Gastroesophageal sphincter (tissue), 4 donors: Measurements from ENCODE around the gene SCN8A. TPM values are rescaled to one million over a fixed set of nuclear protein-coding genes. Genes with fewer than 3 reads are reported as not detected.
"Not testable (repeated sequence)": the region's sequence is repeated elsewhere in the genome, so short reads cannot be mapped to it uniquely, and the experiment has no call there.

Experiments used
- ATAC-seq: fragments of 150-250 bp; one replicate; pipeline ENCODE4 v1.9.1; 2016; ENCODE audit warnings: mild to moderate bottlenecking, moderate library complexity
- H3K27ac ChIP-seq, 4 donors: fragments of 200-600 bp; sonication (generic) in 3 of 4; 1 replicate in 3 of 4; 2 replicates in 1 of 4; pipeline ENCODE4 v1.5.1; 2016 to 2019
- H3K27me3 ChIP-seq: fragments of 200-600 bp; sonication (generic); one replicate; pipeline ENCODE4 v1.5.1; 2019
- H3K36me3 ChIP-seq, 2 donors: fragments of 200-600 bp; sonication (generic); one replicate each; pipeline ENCODE4 v1.5.1; 2019; ENCODE audit warnings: control low read depth in 1 of 2
- H3K4me1 ChIP-seq, 3 donors: fragments of 200-600 bp; sonication (generic); 1 replicate in 2 of 3; 2 replicates in 1 of 3; pipeline ENCODE4 v1.5.1; 2016 to 2019; ENCODE audit warnings: control low read depth in 2 of 3
- H3K4me3 ChIP-seq, 2 donors: fragments of 200-600 bp; sonication (generic); one replicate each; pipeline ENCODE4 v1.5.1; 2019; ENCODE audit warnings: mild to moderate bottlenecking in 1 of 2, moderate library complexity in 1 of 2
- H3K9me3 ChIP-seq, 3 donors: fragments of 200-600 bp; sonication (generic); one replicate each; pipeline ENCODE4 v1.5.1; 2017 to 2019; ENCODE audit warnings: control low read depth in 2 of 3
- CTCF ChIP-seq, 4 experiments: fragments of 200-600 bp in 2 of 4; fragments of 450-650 bp in 2 of 4; sonication (generic) in 1 of 4; IDR thresholded peaks; one replicate each; pipeline ENCODE4 v1.5.1; 2017 to 2019; ENCODE audit warnings: antibody characterized with exemption in 4 of 4, mild to moderate bottlenecking in 2 of 4, moderate library complexity in 2 of 4
- EP300 ChIP-seq: sonication (generic); formaldehyde crosslinking; IDR thresholded peaks from one replicate; pipeline ENCODE4 v1.6.1; 2017; ENCODE audit warnings: antibody characterized with exemption, mild to moderate bottlenecking
- POLR2A ChIP-seq, 2 donors: fragments of 450-650 bp; IDR thresholded peaks; one replicate each; pipeline ENCODE4 v1.6.1; 2017; ENCODE audit warnings: antibody characterized with exemption in 2 of 2, mild to moderate bottlenecking in 2 of 2, moderate library complexity in 1 of 2
- POLR2AphosphoS5 ChIP-seq: sonication (generic); formaldehyde crosslinking; IDR thresholded peaks from one replicate; pipeline ENCODE4 v1.6.1; 2017; ENCODE audit warnings: antibody characterized with exemption
- WGBS, 2 donors: methylation state at CpG; one replicate each; pipeline ENCODE4 v1.1.5; 2018; ENCODE audit warnings: low coverage in 1 of 2; 5-methylcytosine and 5-hydroxymethylcytosine counted together
- total RNA-seq, 4 donors: library from RNA; depleted of rRNA; stranded (reverse); fragments of >200 nt; gene quantifications; one replicate each; pipeline ENCODE4 v1.1.0, GENCODE V29; 2016

Gene SCN8A
- total RNA-seq, 4 donors from 2014 or later: 0.47 to 1.2 (median 0.60) TPM

- Histone ChIP-seq H3K9me3 (peaks cover 0 to 18% (median 0%) of the 10 kb centered on the region in 3 donors), H3K27ac (no peak overlapping the region), H3K36me3 (no peaks in the 10 kb centered on the region), H3K4me3 (no peak overlapping the region), H3K27me3 (no peaks in the 10 kb centered on the region), H3K4me1 (no peaks in the 10 kb centered on the region)
- no peak for ATAC-seq
- no peak for TF ChIP-seq CTCF (IDR thresholded peaks at IDR 0.05)
- no peak for TF ChIP-seq POLR2A (IDR thresholded peaks at IDR 0.05)
- no peak for TF ChIP-seq EP300
Measured at GRCh38 chr12:51642286-51642685, 51.3 kb downstream of the SCN8A start.

GRCh38 chr12:51643951-51644350 is 52.9 kb downstream of the SCN8A start:
- 75 to 88% methylated on average over 1 of the region's 1 CpG for WGBS, 2 donors

GRCh38 chr12:51644691-51645090 is 53.7 kb downstream of the SCN8A start:
- not testable (repeated sequence) for H3K4me1 ChIP-seq, H3K36me3 ChIP-seq, H3K27me3 ChIP-seq, ATAC-seq, H3K9me3 ChIP-seq, H3K4me3 ChIP-seq, H3K27ac ChIP-seq
- no CpG with 5 or more reads among the region's 23 CpGs for WGBS, 2 donors

More at GRCh38 chr12:51643951-51644350, 52.9 kb downstream of the SCN8A start:
- TF ChIP-seq CTCF (IDR thresholded peaks at IDR 0.05) (no peak), POLR2A (IDR thresholded peaks at IDR 0.05) (no peak), EP300 (no peak), POLR2AphosphoS5 (no peak)
- Histone ChIP-seq H3K4me3 (no peak overlapping the region), H3K9me3 (peaks cover 0 to 1% (median 0%) of the 10 kb centered on the region in 3 donors), H3K27me3 (no peaks in the 10 kb centered on the region), H3K36me3 (no peaks in the 10 kb centered on the region), H3K4me1 (no peaks in the 10 kb centered on the region), H3K27ac (no peak overlapping the region)
- ATAC-seq: no peak

DNA sequence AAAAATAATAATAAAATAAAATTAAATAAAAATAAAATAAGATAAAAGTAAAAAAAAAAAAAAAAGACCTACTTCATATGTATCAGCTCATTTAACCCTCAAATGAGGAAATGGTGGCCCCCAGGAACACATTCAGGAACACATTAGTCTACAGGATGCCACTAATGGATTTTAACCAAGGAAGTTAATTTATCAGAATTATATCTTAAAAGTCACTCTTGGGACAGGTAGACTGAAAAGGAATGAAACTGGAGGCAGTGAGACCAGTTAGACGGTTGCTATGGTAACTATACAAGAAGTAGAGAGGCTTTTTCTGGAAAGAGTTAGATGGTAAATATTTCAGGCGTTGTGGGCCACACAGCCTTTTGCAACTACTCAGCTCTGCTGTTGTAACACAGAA is 54.9 kb downstream of the SCN8A start:
- H3K27me3 ChIP-seq: no peaks in the 10 kb centered on the region
- no peak for ATAC-seq
- WGBS, 2 donors: 92 to 100% methylated on average over 1 to 2 of the region's 2 CpGs
- H3K4me1 ChIP-seq: no peaks in the 10 kb centered on the region
- TF ChIP-seq POLR2AphosphoS5 (no peak), EP300 (no peak), POLR2A (IDR thresholded peaks at IDR 0.05) (no peak), CTCF (IDR thresholded peaks at IDR 0.05) (no peak)
- peaks cover 0 to 18% (median 0%) of the 10 kb centered on the region in 3 donors for H3K9me3 ChIP-seq
- no peaks in the 10 kb centered on the region for H3K36me3 ChIP-seq
- H3K27ac ChIP-seq: no peak overlapping the region
- H3K4me3 ChIP-seq: no peak overlapping the region

GRCh38 chr12:51647647-51648046 is 56.6 kb downstream of the SCN8A start:
- ATAC-seq: no peak
- 61 to 92% methylated on average over 3 of the region's 4 CpGs for WGBS, 2 donors
- TF ChIP-seq EP300 (no peak), CTCF (IDR thresholded peaks at IDR 0.05) (no peak), POLR2AphosphoS5 (no peak), POLR2A (IDR thresholded peaks at IDR 0.05) (no peak)

GRCh38 chr12:51653431-51653830 is 62.4 kb downstream of the SCN8A start:
- ATAC-seq: no peak
- no peaks in the 10 kb centered on the region for H3K27me3 ChIP-seq
- no peaks in the 10 kb centered on the region for H3K4me1 ChIP-seq
- H3K9me3 ChIP-seq: peaks cover 0 to 28% (median 0%) of the 10 kb centered on the region in 3 donors
- no peak overlapping the region for H3K27ac ChIP-seq
- TF ChIP-seq POLR2A (IDR thresholded peaks at IDR 0.05): no peak
- no peak for TF ChIP-seq POLR2AphosphoS5
- no peak for TF ChIP-seq CTCF (IDR thresholded peaks at IDR 0.05)
- no peak for TF ChIP-seq EP300
- H3K36me3 ChIP-seq: no peaks in the 10 kb centered on the region
- no peak overlapping the region for H3K4me3 ChIP-seq

More at GRCh38 chr12:51647647-51648046, 56.6 kb downstream of the SCN8A start:
- Histone ChIP-seq H3K9me3 (peaks cover 0 to 21% (median 0%) of the 10 kb centered on the region in 3 donors), H3K27ac (no peak overlapping the region), H3K4me3 (no peak overlapping the region), H3K36me3 (no peaks in the 10 kb centered on the region), H3K27me3 (no peaks in the 10 kb centered on the region), H3K4me1 (no peaks in the 10 kb centered on the region)
